ENCODE measurements around the gene ZFR2.
"Not testable (repeated sequence)": the region's sequence is repeated elsewhere in the genome, so short reads cannot be mapped to it uniquely, and the experiment has no call there.

GRCh38 chr19:3874695-3875094, 5.9 kb upstream of the ZFR2 start:
- TF ChIP-seq MAX (IDR thresholded peaks at IDR 0.05; ENCODE audit: low read depth, low read length); CTCF (IDR thresholded peaks at IDR 0.05 in 2 of 3, conservative IDR thresholded peaks at IDR 0.05 in 1 of 3; ENCODE audit: control insufficient read depth in 2 of 3, extremely low read depth in 1 of 3, insufficient read depth in 1 of 3, low read depth in 3 of 3, low read length in 3 of 3); ZNF274 (IDR thresholded peaks at IDR 0.05; ENCODE audit: insufficient read depth, insufficient read length); ZNF384 (IDR thresholded peaks at IDR 0.05; ENCODE audit: borderline replicate concordance, low read depth, low read length); USF1 (IDR thresholded peaks at IDR 0.05; ENCODE audit: borderline replicate concordance, extremely low read length, insufficient read depth, low read depth, low read length); SIN3A (IDR thresholded peaks at IDR 0.05; ENCODE audit: low read depth, low read length); CBX5 (IDR thresholded peaks at IDR 0.05; ENCODE audit: low read depth): not testable (repeated sequence)
